GM12878 (cell line): ENCODE measurements around the gene DAZAP1. TPM values are rescaled to one million over a fixed set of nuclear protein-coding genes. Genes with fewer than 3 reads are reported as not detected.

Experiments
- ATF2 ChIP-seq: IDR thresholded peaks from 2 replicates; pipeline ENCODE4 v1.6.1; 2012; ENCODE audit warnings: low read length, inconsistent platforms
- ATF3 ChIP-seq: IDR thresholded peaks from 2 replicates; pipeline ENCODE4 v1.6.1; 2011; ENCODE audit warnings: low read depth, mild to moderate bottlenecking, low read length, moderate library complexity, borderline replicate concordance; ENCODE audit errors: extremely low read depth
- CUX1 ChIP-seq: IDR thresholded peaks from 2 replicates; pipeline ENCODE4 v1.6.1; 2012; ENCODE audit warnings: improper control_type of control experiment, low read depth, low read length; ENCODE audit not compliant: insufficient replicate concordance
- KDM1A ChIP-seq: fragments of 200-600 bp; sonication (generic); IDR thresholded peaks from 2 replicates; pipeline ENCODE4 v1.6.1; 2016; ENCODE audit warnings: borderline replicate concordance
- MEF2A ChIP-seq: IDR thresholded peaks from 2 replicates; pipeline ENCODE4 v1.6.1; 2011; ENCODE audit warnings: low read depth, mild to moderate bottlenecking, low read length, moderate library complexity; ENCODE audit not compliant: insufficient read depth
- NR2C1 ChIP-seq: fragments of 450-650 bp; IDR thresholded peaks from 2 replicates; pipeline ENCODE4 v1.6.1; 2017; ENCODE audit warnings: antibody characterized with exemption, mild to moderate bottlenecking, moderate library complexity
- NR2C2 ChIP-seq: IDR thresholded peaks from 2 replicates; pipeline ENCODE4 v1.6.1; 2011; ENCODE audit warnings: borderline replicate concordance, low read depth; ENCODE audit not compliant: control insufficient read depth, insufficient read length
- POLR2A ChIP-seq: IDR thresholded peaks from 2 replicates; pipeline ENCODE4 v1.6.1; 2011; ENCODE audit warnings: low read depth, mild to moderate bottlenecking, low read length
- POLR2AphosphoS2 ChIP-seq: IDR thresholded peaks from 2 replicates; pipeline ENCODE4 v1.6.1; 2011; ENCODE audit warnings: low read depth, mild to moderate bottlenecking, low read length, improper control_type of control experiment, moderate library complexity
- REST ChIP-seq: IDR thresholded peaks from 2 replicates; pipeline ENCODE4 v1.6.1; 2012; ENCODE audit warnings: mild to moderate bottlenecking, low read depth, low read length
- SREBF1 ChIP-seq: IDR thresholded peaks from 2 replicates; pipeline ENCODE4 v1.6.1; 2012; ENCODE audit warnings: mild to moderate bottlenecking, low read length
- STAT1 ChIP-seq: fragments of 450-650 bp; conservative IDR thresholded peaks from 2 replicates; pipeline ENCODE4 v1.6.1; 2014; ENCODE audit warnings: antibody characterized with exemption, mild to moderate bottlenecking
- SUZ12 ChIP-seq: fragments of 200-600 bp; sonication (generic); IDR thresholded peaks from one replicate; pipeline ENCODE4 v1.6.1; 2018; ENCODE audit warnings: antibody characterized with exemption, mild to moderate bottlenecking; ENCODE audit not compliant: unreplicated experiment
- TCF3 ChIP-seq: IDR thresholded peaks from 2 replicates; pipeline ENCODE4 v1.6.1; 2012; ENCODE audit warnings: low read depth, mild to moderate bottlenecking, low read length, borderline replicate concordance; ENCODE audit not compliant: insufficient read depth
- WRNIP1 ChIP-seq: IDR thresholded peaks from 2 replicates; pipeline ENCODE4 v1.6.1; 2011; ENCODE audit warnings: low read depth, low read length, improper control_type of control experiment, borderline replicate concordance
- YBX1 ChIP-seq: fragments of 450-650 bp; IDR thresholded peaks from 2 replicates; pipeline ENCODE4 v1.6.1; 2016; ENCODE audit warnings: antibody characterized with exemption
- YY1 ChIP-seq: IDR thresholded peaks from 2 replicates; pipeline ENCODE4 v1.6.1; 2011; ENCODE audit warnings: low read depth, mild to moderate bottlenecking, low read length
- ZZZ3 ChIP-seq: IDR thresholded peaks from 2 replicates; pipeline ENCODE4 v1.6.1; 2011; ENCODE audit warnings: low read depth; ENCODE audit not compliant: control insufficient read depth, insufficient read length
- polyA plus RNA-seq, 11 experiments: library from polyadenylated mRNA; depleted of rRNA in 4 of 11; unstranded in 6 of 11; stranded (reverse) in 5 of 11; fragments of >200 nt; fragmentation: Nextera tagmentation in 4 of 11; fragmentation: Illumina TruSeq in 1 of 11; extraction: Ambion mirVana in 4 of 11; extraction: Trizol in 1 of 11; gene quantifications; 1 replicate in 1 of 11; 2 replicates in 10 of 11; pipeline versions ENCODE4 v1.2.1 to v1.2.3, GENCODE V29; 2011 to 2016; ENCODE audit warnings: inconsistent platforms in 2 of 11, missing spikeins in 2 of 11, low read depth in 1 of 11
- total RNA-seq, 4 experiments: library from RNA; depleted of rRNA in 3 of 4; stranded (reverse); fragments of >200 nt in 3 of 4; fragmentation: Illumina TruSeq in 1 of 4; extraction: Trizol in 1 of 4; gene quantifications; 2 replicates each; pipeline versions ENCODE4 v1.2.1 to v1.2.3, GENCODE V29; 2013 to 2021

The DAZAP1 gene
- total and polyA plus RNA-seq, 10 of the 15 experiments (the other 5 are each of a cell fraction or from before 2014, with no cell fraction given), result 9.9 to 240 (median 92.3) TPM

- peak; percentile 66 for TF ChIP-seq POLR2A
- TF ChIP-seq KDM1A, result no peak
- no peak for TF ChIP-seq ZZZ3
- no peak for TF ChIP-seq REST
- TF ChIP-seq YY1, result no peak; the same call in 1 of the 2 replicates
- TF ChIP-seq NR2C2, result no peak
- TF ChIP-seq YBX1, result no peak
- TF ChIP-seq CUX1, result no peak
- TF ChIP-seq STAT1, result no peak
- TF ChIP-seq WRNIP1, result no peak
- TF ChIP-seq ATF2, result no peak
- TF ChIP-seq ATF3, result 0 out of 2 replicates have a peak, but pooled peaks have one; percentile 36
- 0 out of 2 replicates have a peak, but pooled peaks have one; percentile 68 for TF ChIP-seq MEF2A
- TF ChIP-seq TCF3, result no peak
- 0 out of 2 replicates have a peak, but pooled peaks have one; percentile 34 for TF ChIP-seq SREBF1
- TF ChIP-seq POLR2AphosphoS2, result no peak
- TF ChIP-seq SUZ12, result no peak
- no peak; the same call in 1 of the 2 replicates for TF ChIP-seq NR2C1
These were observed 435 bp upstream of the DAZAP1 start (continued) for GRCh38 chr19:1406774-1407527.
